DMS53 treated with DMSO at 0.1 percent for 48 hours (cell line): ENCODE measurements around the gene DSTN.

Experiments
- DNase-seq: peaks from one replicate; lab custom pipeline; 2025; ENCODE audit not compliant: unreplicated experiment; lab: John Stamatoyannopoulos, UW

The DSTN gene

DNA sequence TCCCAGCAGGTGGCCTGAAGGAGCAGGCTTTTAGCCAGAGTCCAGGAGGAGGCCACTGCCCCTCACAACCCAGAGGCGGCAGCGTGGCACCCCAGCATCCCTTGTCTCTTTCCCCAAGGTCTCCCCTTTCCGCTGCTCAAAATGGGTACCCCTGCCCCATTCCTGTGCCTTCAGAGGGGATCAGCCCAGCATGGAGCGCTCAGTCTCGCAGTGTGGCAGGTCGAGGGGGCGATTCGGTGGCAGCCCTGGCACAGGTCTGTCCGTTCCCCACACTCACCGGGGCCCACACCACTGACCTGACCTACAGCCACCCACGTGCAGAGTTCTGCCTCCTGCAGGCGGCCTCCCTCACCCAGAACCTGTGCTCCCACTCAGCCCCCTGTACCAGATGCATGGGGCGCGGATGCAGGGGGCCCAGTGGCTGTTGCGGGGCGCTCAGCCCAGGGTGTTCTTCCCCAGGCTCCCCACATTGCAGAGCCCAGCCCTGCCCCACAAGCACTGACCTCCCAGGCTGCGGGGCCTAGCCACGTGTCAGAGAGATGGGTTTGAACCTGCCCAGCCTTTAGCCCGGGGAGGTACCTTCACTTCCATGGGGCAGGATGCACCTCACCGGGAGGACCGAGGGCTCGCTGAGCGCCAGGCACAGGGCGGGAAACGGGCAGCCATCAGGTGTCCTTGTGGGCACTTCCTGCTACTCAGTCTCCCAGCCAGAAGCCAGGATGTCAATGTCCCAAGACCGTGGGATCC lies 41.8 kb downstream of the DSTN start:
- no peak for DNase-seq

GRCh38 chr20:17612287-17612991 lies 42.6 kb downstream of the DSTN start:
- DNase-seq, result no peak

DNA sequence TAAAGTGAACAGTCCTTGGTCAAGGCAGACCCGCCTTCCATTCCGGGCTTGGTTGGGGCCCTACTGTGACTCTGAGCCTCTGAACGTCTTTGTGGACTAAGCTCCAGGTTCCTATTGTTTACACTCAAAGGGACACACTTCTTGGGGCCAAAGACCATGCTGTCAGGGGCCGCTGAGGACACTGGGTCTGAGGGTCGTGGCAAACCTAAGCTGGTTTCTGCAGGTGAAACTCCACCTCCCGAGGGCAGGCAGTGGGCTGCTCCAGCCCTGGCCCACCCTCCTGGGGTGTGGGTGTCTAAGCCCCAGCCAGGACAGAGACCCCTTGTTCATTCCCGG lies 43.1 kb downstream of the DSTN start:
- no peak for DNase-seq

DNA sequence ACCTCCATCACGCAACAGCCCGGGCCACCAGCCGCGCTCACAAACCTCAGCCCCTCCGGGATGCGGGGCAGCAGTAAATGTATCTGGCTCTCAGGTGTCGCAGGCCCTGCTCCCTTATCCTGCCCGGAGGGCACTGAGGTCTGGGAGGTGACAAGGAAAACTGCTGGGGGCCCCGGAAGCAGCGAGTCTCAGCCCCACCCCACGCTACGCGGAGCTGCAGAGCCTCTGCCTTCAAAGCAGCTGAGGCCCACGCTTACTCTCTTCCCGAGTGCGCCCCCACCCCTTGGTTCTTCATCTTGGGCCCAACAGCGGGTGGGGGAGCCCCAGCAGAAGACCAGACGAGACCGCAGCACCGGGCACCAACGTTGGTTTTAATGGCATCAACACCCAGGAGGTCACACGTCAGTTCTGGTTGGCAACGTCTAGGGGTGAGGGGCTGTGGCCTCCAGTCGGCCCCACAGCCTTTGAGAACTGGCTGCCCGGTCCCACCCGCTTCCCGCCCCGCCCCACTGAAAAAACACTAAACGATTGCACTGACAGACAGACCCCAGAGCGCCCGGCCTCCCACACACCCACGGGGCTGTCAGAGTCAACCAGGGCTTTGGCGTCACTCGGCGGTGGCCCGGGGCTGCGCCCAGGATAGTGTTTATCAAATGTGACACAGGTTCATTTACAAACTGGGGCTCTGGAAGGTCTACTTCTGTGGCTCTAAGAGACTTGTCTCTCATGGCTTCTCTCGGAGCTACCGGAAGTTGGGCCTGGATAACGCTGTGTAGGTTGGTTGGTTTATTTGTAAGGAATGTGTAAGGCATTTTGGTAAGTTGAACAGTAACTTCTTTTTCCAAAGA lies 43.7 kb downstream of the DSTN start:
- no peak for DNase-seq

DNA sequence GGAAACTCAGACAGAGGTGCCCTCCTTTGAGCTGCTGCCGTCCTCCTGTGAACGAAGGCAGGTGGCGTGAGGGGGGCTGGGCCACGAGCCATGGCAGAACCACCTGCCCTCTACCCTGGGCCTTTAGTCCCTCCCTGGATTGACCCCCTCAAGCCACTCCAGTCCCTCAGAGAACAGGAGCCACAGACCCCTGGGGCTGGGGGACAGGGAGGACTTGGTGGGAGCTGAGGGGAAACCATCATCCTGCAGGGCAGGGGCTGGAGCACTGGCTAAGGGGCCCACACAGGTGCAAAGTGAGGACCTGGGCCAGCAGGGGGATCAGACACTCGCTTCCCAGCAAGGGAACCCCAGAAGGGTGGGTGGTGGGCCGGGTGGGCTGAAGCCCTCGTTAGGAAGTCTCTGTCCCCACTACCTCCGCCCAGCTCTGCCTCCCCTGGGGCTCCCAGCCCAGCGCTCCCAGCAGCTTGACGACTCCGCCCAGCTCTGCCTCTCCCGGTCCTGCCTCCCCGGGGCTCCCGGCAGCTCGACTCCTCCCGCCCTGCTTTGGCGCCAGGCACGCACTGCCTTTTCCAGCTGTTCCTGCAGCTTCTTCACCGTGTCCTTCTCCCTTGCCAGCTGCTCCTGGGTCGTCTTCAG lies 44.4 kb downstream of the DSTN start:
- no peak for DNase-seq

DNA sequence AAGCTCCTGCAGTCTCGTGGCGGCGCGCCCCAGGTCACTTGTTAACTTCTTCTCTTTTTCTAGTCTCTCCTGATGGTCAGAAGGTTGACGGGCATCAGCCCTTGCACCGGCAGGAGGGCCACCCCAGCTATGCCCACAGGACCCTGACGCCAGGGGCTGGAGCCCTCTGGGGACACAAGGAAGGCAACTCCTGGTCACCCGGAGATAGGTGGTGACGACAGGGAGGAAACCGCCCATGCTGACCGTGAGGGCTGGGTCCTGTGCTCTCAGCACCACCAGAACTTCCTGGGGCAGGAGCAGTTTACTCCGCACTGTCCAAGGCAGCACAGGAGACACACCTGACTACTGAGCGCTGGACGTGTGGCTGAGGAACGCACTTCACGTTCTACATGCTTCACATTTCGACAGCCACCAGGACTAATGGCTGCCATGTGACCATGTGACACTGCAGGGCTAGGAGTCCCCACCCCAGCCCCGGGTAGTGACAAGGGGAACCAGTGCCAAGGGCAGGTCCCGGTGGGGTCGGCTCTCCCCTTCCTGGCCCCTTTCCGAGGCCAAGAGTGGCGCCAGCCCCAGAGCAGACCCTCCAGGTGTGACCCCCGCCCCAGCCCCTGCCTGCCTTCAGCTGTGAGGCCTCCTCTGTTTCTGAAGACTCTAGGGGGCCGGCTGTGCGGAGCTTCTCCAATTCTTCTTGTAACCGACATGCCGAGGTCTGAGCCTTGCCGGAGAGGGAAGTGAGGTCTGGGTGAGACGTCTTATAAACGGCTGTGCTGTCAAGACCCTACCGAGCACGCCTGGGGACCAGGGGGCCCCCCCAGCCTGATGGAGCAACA lies 45.2 kb downstream of the DSTN start:
- no peak for DNase-seq

DNA sequence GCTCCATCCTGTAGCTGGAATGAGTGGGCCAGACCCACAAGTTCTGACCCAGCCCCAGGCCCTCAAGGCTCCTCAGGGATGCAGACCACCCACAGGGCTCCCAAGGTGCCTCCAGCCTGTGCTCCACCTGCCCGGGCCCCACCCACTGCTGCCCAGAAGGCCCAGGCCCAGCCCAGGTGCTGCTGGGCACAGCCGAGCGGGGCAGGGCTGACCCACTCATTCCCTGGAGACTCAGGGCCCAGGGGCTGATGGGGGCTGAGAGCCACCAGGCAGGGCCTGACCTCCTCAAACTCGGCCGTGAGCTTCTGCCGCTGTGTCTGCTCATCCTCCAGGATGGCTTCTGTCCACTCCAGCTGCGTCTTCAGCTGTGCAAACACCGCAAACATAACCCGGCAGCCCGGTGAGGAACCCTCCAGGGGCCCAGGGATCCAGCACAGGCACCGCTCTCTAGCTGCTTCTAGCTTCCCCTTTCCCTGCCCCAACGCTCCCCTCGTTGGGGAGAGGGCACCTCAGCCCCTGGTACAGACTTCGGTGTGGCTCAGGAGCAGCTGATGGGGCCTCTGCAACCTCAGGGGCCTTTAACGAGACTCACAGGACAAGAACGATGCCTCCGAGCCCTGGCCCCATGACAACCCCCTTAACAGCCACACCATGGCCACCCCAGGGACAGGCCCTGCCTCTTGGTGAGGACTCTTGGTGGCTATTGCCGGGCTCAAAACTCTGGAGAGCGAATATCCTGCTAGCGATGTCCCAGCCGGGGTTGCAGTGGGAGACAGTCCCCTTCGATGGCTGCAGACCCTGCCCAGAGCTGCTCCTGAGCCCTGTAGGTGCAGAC lies 46.0 kb downstream of the DSTN start:
- peak; percentile 40 for DNase-seq

DNA sequence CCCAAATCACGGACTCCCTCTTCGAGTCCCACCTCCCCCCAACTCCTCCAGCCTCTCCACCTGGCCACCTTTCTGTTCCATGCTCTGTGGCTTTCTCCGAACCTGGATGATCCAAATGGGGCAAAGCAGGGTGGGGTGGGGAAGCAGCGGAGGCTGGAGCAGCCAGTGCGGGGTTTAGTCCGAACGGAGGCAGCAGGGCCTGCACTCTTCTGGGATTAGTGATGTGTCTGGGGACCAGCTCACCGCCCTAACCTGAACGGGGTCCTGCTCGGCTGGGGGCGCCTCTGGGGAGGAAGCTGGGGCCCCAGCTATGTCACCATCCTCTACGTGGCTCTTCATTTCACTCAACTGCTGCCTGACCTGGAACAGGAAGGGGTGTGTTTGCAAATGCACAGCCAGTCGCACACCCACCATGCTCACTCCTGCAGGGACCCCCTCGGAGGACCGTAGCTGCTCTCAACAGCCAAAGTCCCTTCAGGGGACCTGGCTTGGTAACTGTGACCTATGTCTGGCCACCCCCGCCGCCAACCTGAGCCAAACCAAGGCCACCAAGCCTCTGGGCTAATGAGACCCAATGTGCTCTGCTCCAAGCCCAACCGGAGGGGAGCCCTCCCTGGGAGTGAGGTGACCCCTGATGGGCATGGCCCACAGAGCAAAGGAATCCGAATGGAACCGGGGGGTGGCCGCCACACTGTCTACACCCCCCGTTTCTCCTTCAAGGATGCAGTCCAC lies 46.8 kb downstream of the DSTN start:
- no peak for DNase-seq

DNA sequence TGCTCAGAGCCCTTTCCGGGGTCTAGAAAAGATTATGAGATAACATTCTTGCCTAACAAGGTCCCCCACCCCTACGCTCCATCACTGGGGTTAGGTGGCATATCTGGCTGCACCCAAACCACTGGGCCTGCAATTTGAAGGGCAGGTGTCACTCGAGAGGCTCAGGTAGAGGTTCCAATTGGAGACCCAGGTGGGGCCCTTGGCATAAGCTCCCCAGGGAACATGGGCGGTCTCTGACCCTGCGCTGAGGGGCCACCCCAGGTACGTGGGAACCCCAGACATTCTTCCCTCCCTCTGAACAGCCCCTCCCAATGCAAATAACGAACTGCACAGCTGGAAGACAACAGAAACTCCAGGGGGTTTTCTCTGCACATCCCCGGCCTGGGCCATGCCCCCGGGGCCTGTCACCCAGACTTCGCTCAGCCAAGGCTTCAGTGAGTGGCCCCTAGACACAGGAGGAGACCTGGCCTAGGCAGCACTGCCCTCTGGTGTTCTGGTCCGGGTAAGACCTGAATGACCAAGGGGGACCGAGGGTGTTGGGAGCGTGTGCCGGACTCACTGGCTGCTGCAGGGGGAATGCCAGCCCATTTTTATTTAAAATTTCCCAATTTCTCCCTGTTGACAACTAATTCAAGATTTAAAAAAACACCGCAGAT lies 47.5 kb downstream of the DSTN start:
- peak; percentile 15 for DNase-seq

DNA sequence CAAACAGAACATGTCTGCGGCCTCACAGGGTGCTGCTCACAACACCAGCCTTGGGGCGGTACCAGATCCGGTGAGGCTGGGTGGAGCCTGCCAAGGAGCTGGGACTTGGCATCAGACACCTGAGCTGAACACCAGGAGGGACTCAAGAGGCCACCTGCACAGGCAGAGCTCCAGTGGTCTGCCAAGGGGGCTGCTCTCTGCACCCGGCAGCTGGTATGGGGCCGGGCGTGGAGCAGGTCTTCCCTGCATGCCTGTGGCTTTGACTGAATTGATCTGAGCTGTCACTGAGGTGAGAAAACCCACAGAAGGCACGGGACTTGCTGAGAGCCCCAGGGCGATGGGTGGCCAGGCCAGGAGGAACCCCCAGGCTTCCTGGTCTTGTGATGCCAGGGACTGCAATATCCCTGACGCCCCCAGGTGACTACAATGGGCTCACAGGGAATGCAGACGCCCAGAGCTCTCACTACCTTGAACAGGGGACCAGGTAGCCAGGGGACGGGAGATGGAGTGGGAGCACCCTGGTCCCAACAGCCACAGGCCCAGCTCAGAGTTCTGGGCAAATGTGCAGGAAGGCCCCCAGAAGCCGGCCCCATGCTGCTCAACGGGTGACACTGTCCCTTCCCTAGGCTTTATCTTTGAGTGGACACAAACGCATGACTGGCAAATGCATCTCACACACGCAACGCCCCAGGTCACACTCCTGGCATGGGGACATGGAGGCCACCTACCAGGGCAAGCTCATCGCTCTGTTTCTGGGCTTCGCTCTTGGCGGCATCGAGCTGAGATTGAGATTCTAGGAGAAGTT lies 48.2 kb downstream of the DSTN start:
- no peak for DNase-seq

GRCh38 chr20:17618673-17619013 lies 48.8 kb downstream of the DSTN start:
- DNase-seq, result no peak

- DNase-seq, result no peak
These were observed 49.6 kb downstream of the DSTN start for GRCh38 chr20:17619351-17620093.

- no peak for DNase-seq
These were observed 50.7 kb downstream of the DSTN start for GRCh38 chr20:17620371-17621228.

GRCh38 chr20:17621229-17621968 lies 51.5 kb downstream of the DSTN start:
- no peak for DNase-seq

DNA sequence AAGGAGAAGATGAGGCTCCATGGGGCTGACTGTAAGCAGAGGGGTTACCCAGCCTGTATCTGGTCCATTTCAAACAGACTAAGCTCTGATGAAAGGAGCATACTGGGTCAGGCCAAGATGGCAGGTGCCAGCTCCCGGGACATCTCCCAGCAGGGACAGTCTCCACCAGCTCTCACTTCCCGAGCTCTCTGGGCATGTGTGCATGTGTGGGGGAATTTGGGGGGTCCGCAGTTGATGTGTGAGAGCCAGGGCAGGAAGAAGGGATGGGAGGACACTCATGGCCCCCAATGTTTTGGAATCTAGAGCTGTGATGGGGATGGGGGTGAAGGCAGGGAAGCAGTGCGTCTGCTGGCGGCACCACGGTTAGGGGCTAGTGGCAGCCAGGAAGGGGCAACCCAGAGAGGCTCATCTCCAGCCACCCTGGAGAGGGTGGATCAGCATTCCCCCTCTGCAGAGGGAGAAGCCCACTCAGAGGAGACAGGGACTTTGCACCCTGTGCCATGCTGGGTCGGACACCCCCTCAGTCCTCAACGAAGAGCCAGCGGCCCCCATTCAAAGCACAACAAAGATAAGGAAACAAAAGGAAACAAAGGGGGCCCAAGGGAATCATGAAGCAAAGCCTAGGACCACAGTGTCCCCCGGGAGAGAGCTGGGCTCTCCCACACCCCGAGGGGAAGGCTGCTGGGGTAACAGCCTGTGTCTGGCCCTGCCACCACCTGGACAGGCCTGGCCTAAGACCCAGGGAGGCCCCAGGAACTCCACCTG lies 52.4 kb downstream of the DSTN start:
- DNase-seq, result no peak
